ENCODE measurements around the gene GAMT.
A peak's percentile ranks its signal among the peaks of the same experiment; 100 is the strongest.

The GAMT gene

DNA sequence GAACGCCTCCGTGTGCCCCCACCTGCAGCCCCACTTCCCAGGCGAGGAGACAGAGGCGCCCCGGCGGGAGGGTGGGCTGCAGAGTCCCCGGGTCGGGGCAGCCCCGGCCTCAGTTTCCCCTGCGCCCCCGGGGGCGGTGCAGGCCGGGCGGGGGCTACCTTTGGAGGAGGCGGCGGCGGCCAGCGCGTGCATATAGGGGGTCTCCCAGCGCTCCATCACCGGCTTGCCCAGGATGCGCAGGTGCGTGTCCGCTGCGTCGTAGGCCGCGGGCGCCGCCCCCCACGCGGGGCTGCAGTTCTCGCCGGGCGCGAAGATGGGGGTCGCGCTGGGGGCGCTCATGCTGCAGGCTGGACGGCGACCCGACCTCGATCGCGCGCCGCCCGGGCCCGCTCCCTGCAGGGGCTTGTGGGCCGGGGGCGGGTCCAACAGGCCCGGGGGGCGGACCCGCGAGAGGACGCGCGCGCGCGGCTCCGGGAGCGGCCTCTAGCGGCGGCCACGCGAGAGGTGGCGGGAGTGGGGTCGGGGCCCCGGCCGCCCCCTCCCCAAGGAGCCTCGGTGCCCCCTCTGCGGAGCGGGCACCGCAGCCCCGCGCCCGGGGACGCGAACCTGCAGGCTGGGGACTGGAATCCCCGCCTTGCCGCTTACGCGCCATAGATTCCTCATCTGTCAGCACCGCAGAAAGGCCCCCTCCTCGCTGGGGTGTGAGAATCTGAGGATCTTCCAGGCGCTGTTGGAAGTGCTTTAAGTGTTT is at the start of gene GAMT:
Gene GAMT (minus strand): TSS at position 405 of the 751 bp plus-strand sequence. CDS start 66 bp downstream, at position 339.
- peak within 1 kb of the TSS; percentile 61 for H3K4me3 ChIP-seq (ENCODE audit: low read length)
- peaks cover 9% of the 10 kb centered on the region for H3K36me3 ChIP-seq (ENCODE audit: insufficient read depth, low read length)
- H3K4me1 ChIP-seq (ENCODE audit: insufficient read depth, low read length), result peaks cover 11% of the 10 kb centered on the region
- H3K9me3 ChIP-seq (ENCODE audit: low read length), result no peaks in the 10 kb centered on the region
- no peaks in the 10 kb centered on the region for H3K27me3 ChIP-seq (ENCODE audit: insufficient read depth, low read length)
- peak within 1 kb of the TSS; percentile 72 for H2AFZ ChIP-seq (ENCODE audit: low read depth, low read length)

DNA sequence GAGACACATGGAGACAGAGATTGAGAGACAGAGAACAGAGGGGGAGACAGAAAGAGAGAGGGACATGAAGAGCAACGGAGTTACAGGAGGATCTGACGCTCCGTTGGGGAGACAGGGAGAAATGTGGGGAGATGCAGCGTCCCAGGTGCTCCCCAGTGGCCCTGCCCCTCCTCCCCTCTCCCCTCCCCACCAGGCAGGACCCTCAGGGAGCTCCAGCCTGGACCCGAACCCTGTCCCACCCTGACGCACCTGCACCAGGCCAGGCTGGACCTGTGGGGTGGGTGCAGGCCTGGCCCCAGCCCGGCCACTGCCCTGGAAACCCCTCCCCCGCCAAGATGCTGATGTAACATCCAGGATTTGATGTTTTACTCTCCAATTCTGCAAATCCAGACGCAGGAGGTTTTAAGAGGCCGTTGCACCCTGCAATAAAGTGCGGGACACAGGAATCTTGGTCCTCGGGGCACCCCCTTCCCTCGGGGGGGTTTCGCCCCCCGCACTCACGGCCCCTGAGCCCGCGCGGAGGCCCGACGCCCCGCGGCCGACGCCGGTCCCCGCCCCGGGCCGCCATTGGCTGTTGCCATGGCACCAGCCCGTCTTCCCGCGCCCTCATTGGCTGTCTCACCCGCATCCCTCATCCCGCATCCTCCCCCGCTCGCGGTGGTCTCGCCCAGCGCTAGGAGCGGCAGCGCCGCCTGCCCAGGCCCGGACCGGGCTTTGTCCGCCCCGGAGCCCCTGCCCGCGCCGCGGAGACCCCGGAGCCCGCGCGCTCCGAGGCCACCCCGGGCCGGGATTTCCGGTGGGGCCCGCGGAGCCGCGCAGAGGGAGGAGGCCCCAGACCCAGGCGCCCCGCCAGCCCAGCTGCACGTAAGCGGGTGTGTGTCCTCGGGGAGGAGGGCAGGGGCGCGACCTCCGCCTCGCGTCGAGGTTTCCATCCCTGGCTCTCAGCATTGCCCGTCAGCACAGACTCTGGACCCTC is 48.4 kb upstream of the GAMT start, which contains the start of gene APC2:
Gene APC2 (plus strand): TSS at position 655 of the 976 bp plus-strand sequence. CDS start 2,881 bp downstream, outside the sequence.
- Histone ChIP-seq H2AFZ (ENCODE audit: low read depth, low read length) (no peak within 1 kb of the TSS), H3K9me3 (ENCODE audit: low read length) (no peaks in the 10 kb centered on the region), H3K4me3 (ENCODE audit: low read length) (peak within 1 kb of the TSS; percentile 73), H3K36me3 (ENCODE audit: insufficient read depth, low read length) (peaks cover 18% of the 10 kb centered on the region), H3K27me3 (ENCODE audit: insufficient read depth, low read length) (no peaks in the 10 kb centered on the region), H3K4me1 (ENCODE audit: insufficient read depth, low read length) (peaks cover 54% of the 10 kb centered on the region)

DNA sequence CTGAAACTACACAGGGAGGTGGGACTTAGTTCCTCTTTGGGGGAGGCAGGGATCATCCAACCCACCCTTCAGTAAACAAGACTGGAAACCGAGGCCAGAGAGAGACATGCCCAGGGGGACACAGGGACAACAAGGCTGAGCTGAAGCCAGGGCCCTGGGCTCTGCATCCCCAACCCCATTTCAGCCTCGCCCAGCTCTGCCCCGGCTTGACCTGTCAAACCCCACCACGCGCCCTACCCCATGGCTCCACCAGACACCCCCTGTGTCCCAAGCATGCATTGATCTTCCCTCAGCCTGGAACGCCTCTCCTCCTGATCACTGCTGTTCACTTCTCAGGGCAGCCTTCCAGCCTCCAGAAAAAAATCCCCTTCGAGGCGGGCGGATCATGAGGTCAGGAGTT is 46.6 kb upstream of the GAMT start:
- H3K4me1 ChIP-seq (ENCODE audit: insufficient read depth, low read length), result peaks cover 48% of the 10 kb centered on the region
- H3K36me3 ChIP-seq (ENCODE audit: insufficient read depth, low read length), result peaks cover 4% of the 10 kb centered on the region
- no peaks in the 10 kb centered on the region for H3K27me3 ChIP-seq (ENCODE audit: insufficient read depth, low read length)
- H2AFZ ChIP-seq (ENCODE audit: low read depth, low read length), result no peak overlapping the region
- no peaks in the 10 kb centered on the region for H3K9me3 ChIP-seq (ENCODE audit: low read length)
- no peak overlapping the region for H3K4me3 ChIP-seq (ENCODE audit: low read length)

DNA sequence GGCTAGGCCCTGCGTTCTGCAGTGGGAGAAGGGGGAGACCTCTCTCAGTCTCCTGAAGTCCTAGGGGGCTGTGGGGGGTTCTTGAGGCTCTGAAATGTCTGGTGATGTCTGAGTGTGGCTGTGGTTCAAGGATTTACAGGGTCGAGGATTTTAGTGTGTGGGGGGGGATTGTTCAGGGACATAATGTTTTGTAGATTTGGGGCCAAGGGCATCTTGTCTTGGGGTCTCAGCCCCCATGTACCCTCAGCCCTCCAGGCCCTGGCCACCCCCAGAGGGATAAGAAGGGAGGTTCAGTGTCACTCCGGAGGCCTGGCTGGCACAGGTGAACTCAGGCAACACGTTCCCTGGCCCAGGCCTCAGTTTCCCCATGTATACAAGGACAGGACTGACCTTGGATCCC is 46.2 kb upstream of the GAMT start:
- H3K27me3 ChIP-seq (ENCODE audit: insufficient read depth, low read length), result no peaks in the 10 kb centered on the region
- no peaks in the 10 kb centered on the region for H3K9me3 ChIP-seq (ENCODE audit: low read length)
- H3K36me3 ChIP-seq (ENCODE audit: insufficient read depth, low read length), result peaks cover 1% of the 10 kb centered on the region
- no peak overlapping the region for H2AFZ ChIP-seq (ENCODE audit: low read depth, low read length)
- peaks cover 44% of the 10 kb centered on the region for H3K4me1 ChIP-seq (ENCODE audit: insufficient read depth, low read length)
- H3K4me3 ChIP-seq (ENCODE audit: low read length), result peak overlapping the region; percentile 47

DNA sequence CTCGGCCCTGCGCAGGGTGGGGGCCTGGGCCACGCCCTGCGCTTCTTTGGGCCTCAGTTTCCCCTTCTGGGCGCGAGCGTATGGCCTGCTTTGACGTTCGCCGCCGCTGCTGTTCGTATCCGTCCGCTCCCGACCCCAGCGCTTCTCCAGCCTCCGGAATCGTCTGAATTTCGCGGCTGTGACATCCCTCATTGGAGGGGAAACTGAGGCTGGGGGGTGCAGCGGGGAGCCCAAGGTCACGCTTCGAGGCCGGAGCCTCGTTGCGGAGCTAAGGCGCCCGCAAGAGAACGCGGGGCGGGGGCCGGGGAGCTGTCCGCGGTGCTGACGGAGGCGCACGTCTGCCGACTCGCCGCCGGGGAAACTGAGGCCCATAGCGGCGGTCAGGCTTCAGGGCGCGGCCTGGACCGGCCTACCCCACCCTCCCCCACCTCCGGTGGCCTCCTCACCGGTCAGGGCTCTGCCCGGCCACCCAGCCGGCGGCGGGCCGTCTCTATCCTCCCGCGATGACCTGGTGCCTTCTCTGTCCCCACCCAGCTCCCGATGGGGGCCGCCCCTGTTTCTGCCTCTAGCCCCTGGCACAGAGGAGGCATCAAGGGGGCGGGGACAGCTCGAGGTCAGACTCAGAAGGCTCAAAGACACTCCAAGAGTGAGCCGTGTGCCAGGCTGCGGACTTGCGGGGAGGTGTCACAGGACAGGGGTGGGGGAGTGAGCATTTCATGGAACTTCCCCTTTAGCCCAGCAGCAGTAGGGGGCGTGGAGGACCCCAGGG is 45.6 kb upstream of the GAMT start:
- no peaks in the 10 kb centered on the region for H3K27me3 ChIP-seq (ENCODE audit: insufficient read depth, low read length)
- peak overlapping the region; percentile 47 for H3K4me3 ChIP-seq (ENCODE audit: low read length)
- H3K36me3 ChIP-seq (ENCODE audit: insufficient read depth, low read length), result peaks cover 7% of the 10 kb centered on the region
- no peaks in the 10 kb centered on the region for H3K9me3 ChIP-seq (ENCODE audit: low read length)
- H3K4me1 ChIP-seq (ENCODE audit: insufficient read depth, low read length), result peaks cover 39% of the 10 kb centered on the region
- no peak overlapping the region for H2AFZ ChIP-seq (ENCODE audit: low read depth, low read length)

DNA sequence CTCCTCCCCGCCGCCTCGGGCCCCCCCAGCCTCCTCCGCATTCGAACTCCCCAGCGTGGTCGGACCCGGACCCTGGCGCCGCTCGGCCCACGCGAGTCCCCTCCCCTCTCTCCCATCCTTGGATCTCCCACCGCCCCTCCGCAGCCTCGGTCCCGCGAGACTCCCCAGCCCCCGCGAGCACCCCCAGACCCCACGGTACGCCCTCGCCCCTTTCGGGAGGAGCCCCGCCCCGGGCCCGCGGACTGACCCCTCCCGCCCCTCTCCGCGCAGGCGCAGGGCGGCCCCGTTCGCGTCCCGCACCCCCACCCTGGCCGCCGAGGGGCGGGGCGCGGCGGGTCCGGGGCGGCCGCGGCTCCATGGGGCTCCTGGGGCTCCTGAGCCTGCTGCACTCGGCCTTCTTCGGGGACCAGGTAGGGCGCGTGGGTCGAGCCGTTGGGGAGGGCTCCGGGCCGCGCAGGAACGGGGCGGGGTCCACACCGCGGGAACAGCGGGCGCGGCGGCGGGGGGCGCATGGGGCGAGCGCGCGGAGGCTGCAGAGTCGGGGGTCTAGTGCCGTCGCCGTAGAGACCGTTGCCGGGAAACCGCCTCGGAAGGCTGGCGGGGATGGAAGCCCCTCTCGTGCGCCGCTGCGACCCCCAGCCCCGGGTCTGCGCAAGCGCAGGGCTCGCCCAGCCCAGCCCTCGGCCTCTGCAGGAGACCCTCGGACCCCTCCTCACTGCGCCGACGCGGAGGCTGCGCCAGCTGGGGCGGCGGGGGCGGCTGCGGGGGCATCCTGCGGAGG is 44.8 kb upstream of the GAMT start:
- peaks cover 34% of the 10 kb centered on the region for H3K4me1 ChIP-seq (ENCODE audit: insufficient read depth, low read length)
- H3K9me3 ChIP-seq (ENCODE audit: low read length), result no peaks in the 10 kb centered on the region
- no peaks in the 10 kb centered on the region for H3K27me3 ChIP-seq (ENCODE audit: insufficient read depth, low read length)
- H2AFZ ChIP-seq (ENCODE audit: low read depth, low read length), result no peak overlapping the region
- H3K4me3 ChIP-seq (ENCODE audit: low read length), result peak overlapping the region; percentile 47
- H3K36me3 ChIP-seq (ENCODE audit: insufficient read depth, low read length), result peaks cover 14% of the 10 kb centered on the region

DNA sequence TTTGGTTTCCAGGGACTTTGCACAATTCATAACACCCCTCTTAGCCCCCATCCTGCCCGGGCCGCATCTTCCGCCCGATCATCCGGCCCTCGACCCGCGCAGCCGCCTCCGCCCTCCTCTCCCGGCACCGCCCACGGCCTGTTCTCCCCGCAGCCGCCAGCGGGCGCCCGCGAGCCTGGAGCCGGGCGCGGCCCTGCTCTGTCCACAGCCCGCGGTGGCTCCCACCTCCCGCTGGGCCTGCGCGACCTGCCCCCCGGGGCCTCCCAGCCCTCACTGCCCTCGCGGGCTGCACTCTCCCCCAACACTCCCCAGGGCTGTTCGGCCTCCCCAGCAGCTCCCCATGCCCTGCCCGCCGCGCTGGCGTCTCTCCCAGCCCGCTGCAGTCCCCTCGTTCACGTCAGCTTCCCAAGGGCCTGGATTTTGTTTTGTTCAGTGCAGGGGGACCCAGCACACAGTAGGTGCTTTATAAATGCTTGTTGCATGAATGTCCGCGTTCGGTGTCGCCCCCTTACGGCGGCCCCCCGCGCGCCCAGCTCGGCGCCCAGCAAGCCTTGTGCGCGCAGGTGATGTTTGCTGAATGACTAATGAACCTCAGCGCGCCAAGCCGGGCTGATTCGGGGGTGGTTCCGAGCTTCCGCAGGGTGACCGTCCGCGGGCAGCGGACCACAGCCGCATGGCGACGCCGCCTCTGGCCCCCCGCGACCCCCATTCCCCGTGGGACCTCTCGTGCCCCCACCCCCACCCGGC is 44.0 kb upstream of the GAMT start:
- no peaks in the 10 kb centered on the region for H3K9me3 ChIP-seq (ENCODE audit: low read length)
- H3K36me3 ChIP-seq (ENCODE audit: insufficient read depth, low read length), result peaks cover 22% of the 10 kb centered on the region
- peak overlapping the region; percentile 47 for H3K4me3 ChIP-seq (ENCODE audit: low read length)
- peaks cover 29% of the 10 kb centered on the region for H3K4me1 ChIP-seq (ENCODE audit: insufficient read depth, low read length)
- no peak overlapping the region for H2AFZ ChIP-seq (ENCODE audit: low read depth, low read length)
- H3K27me3 ChIP-seq (ENCODE audit: insufficient read depth, low read length), result no peaks in the 10 kb centered on the region

DNA sequence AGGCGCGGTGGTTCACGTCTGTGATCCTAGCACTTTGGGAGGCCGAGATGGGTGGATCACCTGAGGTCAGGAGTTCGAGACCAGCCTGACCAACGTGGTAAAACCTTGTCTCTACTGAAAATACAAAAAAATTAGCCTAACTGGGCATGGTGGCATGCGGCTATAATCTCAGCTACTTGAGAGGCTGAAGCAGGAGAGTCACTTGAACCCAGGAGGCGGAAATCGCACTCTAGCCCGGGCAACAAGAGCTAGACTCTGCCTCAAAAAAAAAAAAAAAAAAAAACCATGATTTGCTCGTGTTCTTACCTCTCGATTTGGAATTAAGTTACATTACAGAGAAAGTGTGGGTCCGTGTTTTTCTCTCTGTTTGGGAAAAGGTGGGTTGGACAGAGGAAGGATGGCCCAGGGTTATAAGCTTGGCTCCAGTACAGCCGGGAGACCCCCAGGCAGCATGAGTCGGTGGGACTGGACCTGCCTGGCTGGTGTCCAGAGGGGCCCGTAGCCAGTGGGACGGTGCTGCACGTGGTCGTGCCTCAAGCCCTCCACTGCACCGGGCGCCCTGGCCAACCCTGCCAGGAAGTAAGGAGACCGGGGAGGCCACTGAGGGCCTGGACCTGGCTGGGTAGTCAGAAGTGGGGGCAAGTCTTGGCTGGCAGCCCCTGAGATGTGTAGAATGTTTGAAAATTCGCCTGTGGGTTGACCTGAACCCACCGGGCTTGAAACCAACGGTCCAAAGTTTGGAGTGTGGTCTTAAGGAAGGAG is 40.5 kb upstream of the GAMT start:
- no peaks in the 10 kb centered on the region for H3K27me3 ChIP-seq (ENCODE audit: insufficient read depth, low read length)
- H2AFZ ChIP-seq (ENCODE audit: low read depth, low read length), result no peak overlapping the region
- H3K9me3 ChIP-seq (ENCODE audit: low read length), result no peaks in the 10 kb centered on the region
- H3K36me3 ChIP-seq (ENCODE audit: insufficient read depth, low read length), result peaks cover 36% of the 10 kb centered on the region
- H3K4me1 ChIP-seq (ENCODE audit: insufficient read depth, low read length), result peaks cover 19% of the 10 kb centered on the region
- H3K4me3 ChIP-seq (ENCODE audit: low read length), result no peak overlapping the region

DNA sequence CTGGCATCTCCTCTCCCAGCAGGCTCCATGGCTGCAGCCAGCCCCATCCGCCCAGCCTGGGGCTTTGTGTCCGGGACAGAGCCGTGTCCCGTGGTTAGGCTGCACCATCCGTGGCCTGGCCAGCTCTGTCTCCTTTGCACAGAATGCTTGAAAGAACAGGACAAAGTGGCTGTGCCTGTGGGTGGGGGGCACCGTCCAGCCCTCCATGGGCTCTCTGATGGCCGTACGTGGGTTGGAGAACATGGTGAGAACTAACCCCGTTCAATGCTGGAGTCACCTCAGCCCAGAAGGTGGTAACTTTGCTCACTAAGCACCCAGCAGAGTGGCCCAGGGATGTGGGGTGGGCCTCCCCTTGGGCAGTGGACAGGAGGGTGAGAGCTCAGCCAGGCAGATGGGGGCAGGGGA is 39.7 kb upstream of the GAMT start:
- H3K36me3 ChIP-seq (ENCODE audit: insufficient read depth, low read length), result peaks cover 36% of the 10 kb centered on the region
- H3K9me3 ChIP-seq (ENCODE audit: low read length), result no peaks in the 10 kb centered on the region
- peaks cover 16% of the 10 kb centered on the region for H3K4me1 ChIP-seq (ENCODE audit: insufficient read depth, low read length)
- H2AFZ ChIP-seq (ENCODE audit: low read depth, low read length), result no peak overlapping the region
- H3K4me3 ChIP-seq (ENCODE audit: low read length), result no peak overlapping the region
- H3K27me3 ChIP-seq (ENCODE audit: insufficient read depth, low read length), result no peaks in the 10 kb centered on the region

DNA sequence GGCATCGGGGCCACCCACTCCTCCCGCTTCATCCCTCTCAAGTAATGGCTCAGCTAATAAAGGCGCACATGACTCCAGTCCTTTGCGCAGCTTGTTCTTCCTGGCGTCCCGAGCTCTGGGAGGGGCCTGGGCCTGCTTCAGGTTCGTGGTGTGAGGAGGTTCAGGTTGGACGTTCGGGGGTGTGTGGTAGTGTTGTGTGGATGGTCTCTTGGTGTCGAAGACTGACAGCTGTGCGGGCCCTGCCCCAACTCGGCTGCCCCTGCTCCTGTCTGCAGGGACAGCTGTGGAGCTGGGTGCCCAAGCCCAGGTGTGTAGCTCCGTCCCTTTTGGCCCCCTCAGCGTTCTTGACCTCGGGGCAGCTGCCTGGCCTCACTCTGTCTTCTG is 39.1 kb upstream of the GAMT start:
- no peaks in the 10 kb centered on the region for H3K9me3 ChIP-seq (ENCODE audit: low read length)
- H3K4me3 ChIP-seq (ENCODE audit: low read length), result no peak overlapping the region
- H3K36me3 ChIP-seq (ENCODE audit: insufficient read depth, low read length), result peaks cover 40% of the 10 kb centered on the region
- H3K27me3 ChIP-seq (ENCODE audit: insufficient read depth, low read length), result no peaks in the 10 kb centered on the region
- no peak overlapping the region for H2AFZ ChIP-seq (ENCODE audit: low read depth, low read length)
- H3K4me1 ChIP-seq (ENCODE audit: insufficient read depth, low read length), result peaks cover 17% of the 10 kb centered on the region
